Measurements from ENCODE around the gene MAGED1. TPM values are rescaled to one million over a fixed set of nuclear protein-coding genes. Genes with fewer than 3 reads are reported as not detected.

The MAGED1 gene, protein sequence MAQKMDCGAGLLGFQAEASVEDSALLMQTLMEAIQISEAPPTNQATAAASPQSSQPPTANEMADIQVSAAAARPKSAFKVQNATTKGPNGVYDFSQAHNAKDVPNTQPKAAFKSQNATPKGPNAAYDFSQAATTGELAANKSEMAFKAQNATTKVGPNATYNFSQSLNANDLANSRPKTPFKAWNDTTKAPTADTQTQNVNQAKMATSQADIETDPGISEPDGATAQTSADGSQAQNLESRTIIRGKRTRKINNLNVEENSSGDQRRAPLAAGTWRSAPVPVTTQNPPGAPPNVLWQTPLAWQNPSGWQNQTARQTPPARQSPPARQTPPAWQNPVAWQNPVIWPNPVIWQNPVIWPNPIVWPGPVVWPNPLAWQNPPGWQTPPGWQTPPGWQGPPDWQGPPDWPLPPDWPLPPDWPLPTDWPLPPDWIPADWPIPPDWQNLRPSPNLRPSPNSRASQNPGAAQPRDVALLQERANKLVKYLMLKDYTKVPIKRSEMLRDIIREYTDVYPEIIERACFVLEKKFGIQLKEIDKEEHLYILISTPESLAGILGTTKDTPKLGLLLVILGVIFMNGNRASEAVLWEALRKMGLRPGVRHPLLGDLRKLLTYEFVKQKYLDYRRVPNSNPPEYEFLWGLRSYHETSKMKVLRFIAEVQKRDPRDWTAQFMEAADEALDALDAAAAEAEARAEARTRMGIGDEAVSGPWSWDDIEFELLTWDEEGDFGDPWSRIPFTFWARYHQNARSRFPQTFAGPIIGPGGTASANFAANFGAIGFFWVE
- 31.4 TPM for total RNA-seq

DNA sequence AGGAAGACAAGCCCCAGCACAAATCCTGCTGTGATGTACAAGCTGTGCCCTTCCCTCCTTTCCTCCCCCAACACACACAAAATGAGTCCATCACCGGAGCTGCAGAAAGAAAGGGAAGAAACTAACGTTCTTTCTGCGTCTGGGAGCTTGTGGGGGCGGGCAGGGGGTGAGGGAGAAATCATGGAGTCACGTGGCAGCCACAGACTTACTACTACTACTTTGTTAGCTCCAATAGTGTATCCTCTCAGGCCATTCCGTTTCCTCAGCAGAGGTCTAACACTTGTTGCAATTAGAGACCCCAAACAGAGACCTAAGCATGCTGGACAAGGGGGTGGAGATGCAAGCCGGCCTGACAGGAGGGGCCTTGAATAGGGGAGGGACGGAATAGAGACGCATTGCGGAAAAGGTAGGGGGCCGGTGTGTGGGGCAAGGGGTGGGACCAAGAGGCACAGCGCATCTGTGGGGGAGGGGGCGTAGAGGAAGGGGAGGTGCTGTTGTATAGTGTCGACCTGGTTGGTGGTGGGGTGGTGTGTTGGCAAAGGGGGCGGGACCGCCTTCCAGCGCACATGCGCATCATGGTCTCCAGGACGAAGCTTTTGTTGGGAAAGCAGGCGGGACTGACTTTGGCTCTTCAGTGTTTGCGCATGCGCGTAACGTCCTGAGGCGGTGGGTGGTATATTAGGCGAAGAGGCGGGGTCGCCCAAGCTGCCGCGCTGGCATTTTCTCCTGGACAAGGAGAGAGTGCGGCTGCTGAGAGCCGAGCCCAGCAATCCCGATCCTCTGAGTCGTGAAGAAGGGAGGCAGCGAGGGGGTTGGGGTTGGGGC is at the start of gene MAGED1:
Gene MAGED1, plus strand, starts transcription at position 703 of the 825 bp plus-strand sequence. CDS start 682 bp downstream, outside the sequence.
- peak; percentile 91 for ATAC-seq

DNA sequence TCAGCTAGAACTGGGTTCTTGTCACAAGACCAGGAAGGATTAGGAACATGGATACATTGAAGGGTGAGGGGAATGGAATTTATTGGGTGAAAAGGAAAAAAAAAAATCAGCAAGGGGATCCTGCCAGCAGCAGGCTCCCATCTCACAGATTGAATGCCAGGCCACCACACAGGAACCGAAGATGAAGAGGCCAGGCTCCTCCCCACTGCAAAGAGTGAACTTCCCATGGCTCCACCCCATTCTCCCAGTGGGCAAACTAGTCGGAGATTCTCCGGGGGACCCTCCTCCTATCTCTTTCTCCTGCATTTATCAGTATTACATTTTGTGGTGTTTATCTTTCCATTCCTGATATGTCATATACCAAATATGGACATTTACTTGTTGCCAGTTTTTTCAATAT is 46.0 kb upstream of the MAGED1 start:
- no peak for ATAC-seq

DNA sequence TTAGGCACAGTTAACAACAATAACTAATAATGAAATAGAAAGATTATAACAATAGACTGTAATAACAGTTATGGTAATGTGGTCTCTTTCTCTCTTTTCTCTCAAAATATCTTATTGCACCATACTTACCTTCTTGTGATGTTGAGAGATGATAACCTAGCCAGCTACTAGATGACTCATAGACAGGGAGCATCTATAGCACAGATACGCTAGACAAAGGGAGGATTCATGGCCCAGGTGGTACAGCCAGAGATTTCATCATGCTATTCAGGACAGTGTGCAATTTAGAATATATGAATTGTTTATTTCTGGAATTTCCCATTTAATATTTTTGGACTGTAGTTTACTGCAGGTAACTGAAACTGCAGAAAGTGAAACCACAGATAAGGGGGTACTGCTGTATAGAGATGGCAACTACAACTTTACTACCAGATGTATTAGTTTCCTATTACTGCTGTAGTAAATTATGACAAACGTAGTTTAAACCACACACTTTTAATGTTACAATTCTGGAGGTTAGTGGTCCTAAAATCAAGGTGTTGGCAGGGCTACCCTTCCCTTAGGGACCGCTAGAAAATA is 41.8 kb upstream of the MAGED1 start:
- no peak for ATAC-seq

DNA sequence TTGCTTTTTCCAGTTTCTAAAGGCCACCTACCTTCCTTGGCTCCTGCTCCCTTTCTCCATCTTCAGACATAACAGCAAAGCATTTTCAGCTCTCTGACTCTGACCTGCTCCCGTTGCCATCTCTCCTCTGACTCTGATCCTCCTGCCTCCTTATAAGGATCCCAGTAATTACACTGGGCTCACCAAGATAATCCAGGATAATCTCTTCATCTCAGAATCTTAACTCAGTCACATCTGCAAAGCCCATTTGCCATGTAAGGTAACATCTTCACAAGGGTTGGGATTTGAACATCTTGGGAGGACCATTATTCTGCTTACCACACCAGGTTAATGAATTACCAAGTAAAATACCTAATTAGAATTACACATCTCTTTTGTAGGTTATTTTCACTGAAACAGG is 41.3 kb upstream of the MAGED1 start:
- no peak for ATAC-seq

DNA sequence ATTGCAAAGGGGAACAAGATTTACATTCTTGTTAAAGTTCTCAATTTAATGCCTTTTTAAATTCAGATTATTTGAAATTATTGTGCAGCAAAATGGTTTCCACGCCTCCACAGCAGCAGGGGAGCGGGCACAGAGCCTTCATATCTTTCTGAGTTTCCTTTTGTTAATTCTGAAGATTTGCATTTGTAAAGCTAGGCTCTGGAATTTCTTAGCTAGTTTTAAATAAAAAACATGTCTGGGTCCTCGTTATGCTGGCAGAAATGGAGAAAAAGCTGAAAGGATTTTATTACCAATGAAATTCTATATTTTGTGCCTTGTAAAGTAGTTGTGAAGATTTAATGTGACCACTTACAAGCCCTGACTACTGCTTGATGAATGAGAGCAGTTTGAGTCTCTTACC is 40.8 kb upstream of the MAGED1 start:
- no peak for ATAC-seq

DNA sequence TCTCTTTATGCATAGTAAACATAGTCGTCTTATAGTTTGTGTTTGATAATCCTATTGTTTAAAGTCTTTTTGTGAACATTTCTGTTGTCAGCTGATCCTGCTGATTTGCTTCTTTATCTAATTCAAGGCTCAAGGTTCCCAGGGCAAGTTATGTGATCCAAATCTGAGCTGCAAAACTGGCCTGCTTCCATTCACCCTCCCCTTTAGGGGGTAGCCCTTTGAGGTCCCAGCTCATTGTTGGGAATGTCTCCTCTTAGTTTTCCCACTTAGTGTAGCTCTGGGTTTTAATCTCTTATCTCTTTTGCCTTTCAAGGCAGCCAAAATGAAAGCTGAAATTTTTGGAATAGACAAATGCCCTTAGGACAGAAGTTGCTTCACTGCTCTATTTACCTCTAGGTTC is 40.2 kb upstream of the MAGED1 start:
- no peak for ATAC-seq

DNA sequence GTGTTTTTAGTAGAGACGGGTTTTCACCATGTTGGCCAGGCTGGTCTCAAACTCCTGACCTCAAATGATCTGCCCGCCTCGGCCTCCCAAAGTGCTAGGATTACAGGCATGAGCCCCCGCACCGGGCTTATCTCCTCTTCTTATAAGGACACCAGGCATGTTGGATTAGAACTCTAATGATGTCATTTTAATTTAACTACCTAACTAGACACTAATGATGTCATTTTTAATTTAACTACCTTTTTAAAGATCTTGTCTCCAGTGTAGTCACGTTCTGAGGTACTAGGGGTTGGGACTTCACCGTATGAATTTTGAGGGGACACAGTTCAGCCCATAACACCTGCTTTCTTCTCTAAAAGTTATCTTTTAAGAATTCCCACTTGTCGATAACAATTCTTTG is 37.7 kb upstream of the MAGED1 start:
- ATAC-seq: no peak

DNA sequence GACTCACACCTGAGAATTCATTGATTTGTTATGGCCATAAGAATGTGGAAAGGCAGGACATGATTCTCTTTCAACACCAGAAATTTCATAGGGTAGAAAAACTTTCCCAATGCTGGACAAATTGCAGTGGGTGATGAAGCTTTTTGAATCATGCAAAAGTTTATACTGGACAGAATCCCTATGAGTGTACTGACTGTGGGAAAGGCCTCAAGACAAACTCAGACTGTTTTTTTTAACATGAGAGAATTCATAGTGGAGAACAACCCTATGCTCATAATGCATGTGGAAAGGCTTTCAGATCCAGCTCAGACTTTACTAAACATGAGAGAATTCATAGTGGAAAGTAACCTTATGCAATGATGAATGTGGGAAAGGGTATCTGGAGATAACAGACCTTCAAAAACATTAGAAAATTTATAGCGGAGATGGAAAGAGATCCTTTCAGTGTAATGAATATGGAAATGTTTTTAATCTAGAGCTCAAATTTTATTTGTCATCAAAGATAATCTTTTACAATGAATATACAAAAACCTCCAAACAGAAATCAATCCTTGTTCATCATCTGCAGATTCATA is 36.2 kb upstream of the MAGED1 start:
- no peak for ATAC-seq

DNA sequence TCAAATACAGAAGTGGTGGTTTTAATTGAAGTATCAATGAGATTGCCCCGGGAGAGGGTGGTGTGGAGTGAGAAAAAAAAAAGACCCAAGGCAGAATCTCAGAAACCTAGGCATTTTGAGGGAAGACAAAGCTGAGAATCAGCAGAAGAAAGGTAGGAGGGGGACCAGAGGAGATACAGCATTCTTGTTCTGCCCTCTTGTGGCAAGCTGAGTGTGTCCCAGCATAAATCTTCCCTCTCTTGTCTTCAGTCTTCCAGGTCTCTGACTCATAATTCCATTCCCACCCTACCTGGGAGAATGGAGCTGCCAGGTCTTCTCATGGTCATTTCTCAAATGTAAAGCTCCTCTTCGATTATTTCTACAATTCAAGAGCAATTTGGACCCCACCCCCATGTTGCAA is 32.7 kb upstream of the MAGED1 start:
- no peak for ATAC-seq

DNA sequence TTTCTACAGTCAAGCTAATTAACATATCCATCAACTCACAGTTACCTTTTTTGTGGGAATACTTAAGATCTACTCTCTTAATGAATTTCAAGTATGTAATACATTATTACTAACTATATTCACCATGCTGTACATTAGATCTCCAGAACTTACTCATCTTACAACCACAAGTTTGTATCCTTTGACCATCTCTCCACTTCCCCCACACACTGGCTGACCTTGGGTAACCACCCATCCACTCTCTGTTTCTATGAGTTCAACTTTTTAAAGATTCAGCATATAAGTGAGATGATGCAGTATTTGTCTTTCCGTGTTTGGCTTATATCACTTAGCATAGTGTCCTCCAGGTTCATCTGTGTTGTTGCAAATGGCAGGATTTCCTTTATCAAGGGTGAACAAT is 30.5 kb upstream of the MAGED1 start:
- ATAC-seq: no peak

DNA sequence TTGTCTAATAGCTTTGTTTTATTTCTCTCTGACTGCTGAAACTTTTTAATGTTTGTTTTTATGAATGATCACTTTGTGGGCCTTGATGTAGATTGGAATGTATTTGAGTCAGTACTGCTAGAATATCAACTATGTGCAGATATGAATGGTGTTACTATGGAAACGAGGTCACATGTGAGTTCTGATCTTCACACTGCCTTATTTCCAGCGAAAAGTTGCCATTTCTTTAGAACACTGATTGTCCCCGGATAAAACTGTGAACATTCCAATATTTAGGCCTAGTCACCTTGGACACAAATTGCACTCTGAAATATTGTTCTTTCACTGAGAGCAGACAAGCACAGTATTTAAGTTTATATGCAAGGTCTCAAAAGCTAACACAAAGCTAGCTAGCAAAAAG is 27.2 kb upstream of the MAGED1 start:
- no peak for ATAC-seq

DNA sequence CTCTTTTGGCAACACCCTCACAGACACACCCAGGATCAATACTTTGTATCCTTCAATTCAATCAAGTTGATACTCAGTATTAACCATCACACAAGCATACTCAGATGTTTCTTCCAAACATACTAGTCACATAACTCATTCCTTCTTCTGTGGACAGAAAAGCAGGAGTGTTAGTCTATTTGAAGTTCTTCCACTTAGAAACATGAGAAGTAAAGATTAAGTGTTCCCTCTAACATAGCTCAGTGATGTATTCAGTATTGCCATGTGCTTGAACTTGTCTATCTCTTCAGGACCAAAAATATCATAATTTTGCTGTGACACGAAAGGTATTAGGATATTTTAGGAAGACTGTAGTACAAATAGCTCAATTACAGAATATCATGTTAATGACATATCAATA is 25.8 kb upstream of the MAGED1 start:
- ATAC-seq: no peak

DNA sequence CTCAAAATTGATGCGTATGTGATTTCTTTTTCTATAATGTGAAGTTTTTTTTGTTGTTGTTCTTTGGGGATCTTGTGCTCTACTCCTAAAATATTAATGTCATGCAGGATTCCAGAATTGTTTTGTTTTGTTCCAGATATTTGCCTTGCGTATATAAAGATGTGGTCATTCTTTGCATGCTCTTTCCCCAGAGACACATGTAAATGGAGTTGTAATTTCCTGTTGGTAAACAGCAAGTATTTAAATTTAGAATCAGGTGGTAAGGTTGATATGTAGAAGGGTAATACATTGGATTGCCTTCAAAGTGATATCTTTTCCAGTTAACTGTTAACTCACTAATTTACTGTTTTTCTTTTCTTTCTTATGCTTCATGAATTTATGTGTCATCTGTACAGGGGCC is 23.1 kb upstream of the MAGED1 start:
- ATAC-seq: no peak

DNA sequence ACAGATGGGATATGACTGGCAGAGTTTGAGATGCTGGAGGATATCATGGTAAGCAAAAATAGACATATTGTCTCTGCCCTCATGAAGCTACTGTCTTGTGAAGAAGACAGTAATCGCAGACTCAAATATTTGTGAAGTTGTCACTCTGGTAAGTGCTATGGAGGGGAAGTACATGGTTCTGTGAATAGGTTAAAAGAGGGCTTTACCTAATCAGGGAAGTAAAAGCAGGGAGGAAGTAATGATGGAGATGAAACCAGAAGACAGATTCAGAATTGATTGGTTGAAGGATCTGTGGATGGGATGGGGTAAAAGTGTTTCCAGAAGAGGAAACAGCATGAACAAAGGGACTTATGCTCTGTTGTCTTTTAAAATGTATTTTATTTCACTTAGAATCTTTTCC is 19.3 kb upstream of the MAGED1 start:
- no peak for ATAC-seq

DNA sequence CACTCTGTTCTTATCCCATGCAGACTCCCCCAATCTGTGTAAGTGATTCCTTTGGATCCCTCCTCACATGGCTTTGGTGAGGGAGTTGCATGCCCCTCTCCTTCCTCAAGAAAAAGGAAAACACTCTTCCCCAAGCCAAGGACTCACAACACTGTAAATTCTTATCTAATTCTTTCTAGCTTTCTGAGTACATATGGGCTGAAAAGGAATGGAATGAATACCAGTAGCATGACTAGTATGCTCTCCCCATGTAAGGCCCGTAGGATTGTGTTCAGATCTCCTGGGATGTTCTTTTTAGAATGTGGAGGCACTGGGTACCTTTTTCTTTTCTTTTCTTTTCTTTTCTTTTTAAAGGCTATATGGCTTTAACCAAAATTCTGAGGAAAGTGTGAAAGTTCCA is 17.0 kb upstream of the MAGED1 start:
- no peak for ATAC-seq

DNA sequence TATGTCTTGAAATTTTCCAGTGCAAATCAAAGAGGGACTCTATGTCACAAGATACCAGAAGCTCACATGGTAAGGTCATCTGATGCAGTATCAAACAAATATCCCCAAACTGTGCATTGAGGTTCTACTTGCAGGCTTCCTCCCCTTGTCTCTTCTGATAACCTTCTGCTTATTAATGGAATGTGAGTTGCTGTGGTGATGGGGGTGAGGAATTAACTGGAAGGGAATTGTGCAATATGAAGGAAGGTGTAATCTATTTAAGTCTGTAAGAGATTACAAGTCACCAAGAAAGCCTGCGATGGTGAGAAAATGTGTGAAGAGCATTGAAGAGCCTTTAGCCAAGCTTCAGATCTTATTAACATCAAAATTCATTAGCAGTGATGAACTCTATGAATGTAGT is 15.4 kb upstream of the MAGED1 start:
- ATAC-seq: no peak

DNA sequence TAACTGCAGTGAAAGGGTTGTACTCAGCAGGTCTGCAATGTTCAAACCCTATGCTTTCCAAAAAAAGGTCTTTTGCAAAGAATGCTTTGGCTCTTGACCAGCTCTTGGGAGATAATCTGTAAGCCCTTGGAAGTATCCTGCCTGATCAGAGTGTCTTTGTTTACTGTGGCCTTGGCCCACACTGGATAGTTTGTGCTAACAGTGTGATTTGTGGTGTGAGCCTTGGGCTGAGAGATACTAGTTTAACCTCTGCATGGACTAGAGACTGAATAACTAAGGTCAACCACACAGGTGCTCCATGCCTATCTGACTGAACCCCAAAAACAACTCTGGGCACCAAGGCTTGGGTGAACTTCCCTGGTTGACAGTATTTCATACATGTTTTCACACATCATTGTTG is 3.6 kb upstream of the MAGED1 start:
- ATAC-seq: no peak

DNA sequence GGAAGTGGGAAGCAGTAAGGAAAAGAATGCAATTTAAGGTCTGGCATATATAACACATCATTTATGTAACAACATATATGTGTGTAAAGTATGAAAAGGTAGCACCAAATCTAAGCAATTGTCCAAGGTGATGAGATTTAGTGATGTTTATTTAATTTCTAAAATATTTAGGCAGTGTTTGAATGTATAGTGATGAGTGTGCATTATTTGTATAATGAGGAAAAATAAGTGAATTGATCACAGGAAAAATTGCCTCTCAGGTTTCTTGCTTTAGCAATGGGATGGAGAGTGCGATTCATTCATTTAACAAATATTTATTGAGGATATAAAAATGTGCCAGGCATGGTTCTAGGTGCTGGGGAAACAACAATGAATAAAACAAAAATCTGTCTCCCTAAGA is 2.2 kb upstream of the MAGED1 start:
- no peak for ATAC-seq

DNA sequence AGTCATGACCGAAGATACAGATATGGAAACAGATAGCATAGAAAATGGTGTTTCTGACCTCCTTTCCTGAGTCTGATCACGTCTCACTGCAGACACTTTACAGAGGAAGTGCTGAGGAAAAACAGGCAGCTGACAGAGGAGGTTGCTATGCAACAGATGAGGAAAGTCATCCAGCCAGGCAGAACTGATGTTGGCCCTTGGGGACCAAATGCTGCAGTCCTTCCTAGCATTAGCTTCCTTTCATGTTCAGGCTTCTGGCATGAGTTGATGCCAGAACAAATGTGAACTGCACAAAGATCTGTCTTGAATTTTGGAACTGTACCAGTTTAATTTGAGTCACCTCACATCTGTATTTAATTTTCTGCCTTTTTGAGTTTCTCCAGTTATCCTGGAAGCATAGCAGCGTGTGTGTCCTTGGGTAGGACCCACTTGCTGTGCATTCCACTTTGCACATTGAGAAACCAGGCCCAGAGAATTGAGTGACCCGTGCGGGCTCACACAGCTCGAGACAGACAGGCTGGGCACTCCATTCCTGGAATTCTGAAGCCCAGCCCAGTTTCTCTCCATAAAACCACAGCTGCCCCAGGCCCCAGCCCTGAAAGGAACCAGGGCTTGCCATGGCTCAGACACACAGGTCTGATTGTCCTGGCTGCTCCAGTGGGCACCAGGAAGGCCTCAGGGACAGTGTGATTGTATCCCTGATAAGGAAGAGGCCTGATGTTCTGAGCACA is 1.4 kb upstream of the MAGED1 start:
- ATAC-seq: no peak

DNA sequence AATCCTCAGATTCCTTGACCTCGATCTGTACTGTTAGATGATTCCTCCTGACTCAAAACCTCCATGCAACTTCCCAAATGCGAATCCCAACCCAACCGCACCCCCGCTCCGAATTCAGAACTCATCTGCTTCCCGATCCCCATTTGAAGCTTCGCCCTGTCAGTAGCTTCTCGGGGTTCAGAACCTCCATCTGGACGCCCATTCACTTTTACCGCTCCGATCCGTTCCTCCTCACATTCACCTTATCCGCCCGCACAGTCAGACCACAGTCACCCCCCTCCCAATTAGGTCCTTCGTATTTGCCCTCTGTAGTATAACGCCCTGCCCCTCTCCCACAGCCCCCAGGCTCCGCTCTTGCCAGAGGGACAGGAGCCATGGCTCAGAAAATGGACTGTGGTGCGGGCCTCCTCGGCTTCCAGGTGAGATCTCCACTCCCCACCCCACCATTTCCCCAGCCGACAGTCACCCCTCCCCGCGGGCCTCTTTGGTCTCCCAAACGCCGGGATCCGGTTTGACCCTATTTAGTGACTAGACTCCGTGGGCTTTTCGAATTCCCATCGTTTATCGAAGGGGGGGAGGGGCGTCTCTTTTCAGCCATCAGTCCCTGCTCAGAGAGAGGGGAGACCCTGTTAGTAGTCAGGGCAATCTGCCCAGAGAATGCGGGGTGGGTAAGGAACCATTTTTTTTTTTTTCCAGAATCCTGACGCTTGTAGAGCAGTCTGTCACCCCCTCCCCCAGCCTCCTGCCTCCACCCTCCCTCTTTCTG is 691 bp downstream of the MAGED1 start:
- no peak for ATAC-seq

Measured in esophagus mucosa (tissue), 1 donor.